ENCODE results near the gene RNF220.
"Not testable (repeated sequence)": the region's sequence is repeated elsewhere in the genome, so short reads cannot be mapped to it uniquely, and the experiment has no call there.

The RNF220 gene

GRCh38 chr1:44549510-44549909, 144.5 kb downstream of the RNF220 start:
- DNase-seq (ENCODE audit: low read depth), result no peak

DNA sequence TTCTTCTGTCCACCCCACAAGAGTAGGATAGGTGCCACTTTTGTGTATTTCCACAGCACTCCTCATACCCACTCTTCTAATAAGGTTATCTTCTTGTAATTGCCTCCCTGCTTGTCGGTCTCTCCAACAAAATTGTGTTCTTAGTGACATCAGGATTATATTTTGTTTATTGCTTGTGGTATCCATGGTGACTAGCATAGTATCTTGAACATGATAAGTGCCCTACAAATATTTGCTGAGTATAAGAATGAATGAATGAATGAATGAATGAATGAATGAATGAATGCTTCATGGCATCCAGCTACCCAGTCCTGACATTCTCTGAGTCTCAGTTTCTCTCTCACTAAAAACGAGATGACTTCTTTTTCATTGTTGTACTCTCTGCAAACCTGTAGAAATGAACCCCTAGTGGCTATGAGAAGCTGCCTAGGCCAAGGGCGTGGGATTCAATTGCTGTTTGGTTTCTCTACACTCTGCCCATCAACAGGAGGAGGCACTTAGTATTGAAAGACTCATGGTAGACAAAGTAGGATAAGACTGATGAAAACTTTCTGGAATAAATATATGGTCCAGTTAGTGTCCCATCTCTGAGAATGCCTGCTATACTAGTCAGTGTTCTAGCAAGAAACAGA, 148.2 kb downstream of the RNF220 start:
- DNase-seq (ENCODE audit: low read depth), result no peak

- no peak for DNase-seq (ENCODE audit: low read depth)
Observed at GRCh38 chr1:44553771-44554170, 148.7 kb downstream of the RNF220 start.

- no peak for DNase-seq (ENCODE audit: low read depth)
Observed at GRCh38 chr1:44554706-44555105, 149.7 kb downstream of the RNF220 start.

DNA sequence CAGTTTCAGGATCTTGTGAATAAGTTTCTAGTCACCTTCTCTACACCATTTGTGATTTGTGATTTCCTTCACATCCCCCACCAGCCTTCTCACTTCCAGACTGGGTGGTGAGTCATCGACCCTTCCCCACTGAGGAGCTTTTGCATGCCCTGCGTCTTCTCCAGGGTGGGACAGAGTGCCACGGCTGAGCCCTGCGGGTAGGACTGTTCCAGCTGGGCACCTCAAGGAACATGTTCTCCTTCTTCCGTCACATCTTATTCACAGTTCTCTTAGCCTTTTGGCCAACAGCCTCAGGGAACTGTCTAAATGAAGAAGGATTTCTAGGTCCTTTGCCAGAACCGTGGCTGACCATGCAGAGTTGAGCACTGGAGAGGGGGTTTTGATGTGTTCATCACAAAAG, 152.7 kb downstream of the RNF220 start:
- no peak for DNase-seq (ENCODE audit: low read depth)

DNA sequence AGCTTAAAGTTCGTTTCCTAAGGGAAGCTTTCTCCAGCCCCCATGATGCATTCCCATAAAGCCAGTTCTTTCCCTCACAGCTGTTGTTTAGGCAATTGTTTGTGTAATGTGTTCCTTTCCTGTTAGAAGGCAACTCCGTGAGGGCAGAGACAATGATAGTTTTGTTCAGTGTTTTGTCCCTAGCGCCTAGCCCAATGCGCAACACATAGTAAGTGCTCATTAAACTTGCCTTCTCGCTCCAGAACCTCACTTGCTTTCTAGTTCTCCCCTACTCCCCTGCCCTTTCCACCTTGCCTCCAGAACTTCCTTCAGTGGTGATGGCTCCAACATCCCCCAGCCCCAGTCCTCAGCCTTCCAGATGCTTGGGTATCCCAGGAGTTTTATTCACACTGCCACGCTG, 153.8 kb downstream of the RNF220 start:
- DNase-seq (ENCODE audit: low read depth), result no peak

DNA sequence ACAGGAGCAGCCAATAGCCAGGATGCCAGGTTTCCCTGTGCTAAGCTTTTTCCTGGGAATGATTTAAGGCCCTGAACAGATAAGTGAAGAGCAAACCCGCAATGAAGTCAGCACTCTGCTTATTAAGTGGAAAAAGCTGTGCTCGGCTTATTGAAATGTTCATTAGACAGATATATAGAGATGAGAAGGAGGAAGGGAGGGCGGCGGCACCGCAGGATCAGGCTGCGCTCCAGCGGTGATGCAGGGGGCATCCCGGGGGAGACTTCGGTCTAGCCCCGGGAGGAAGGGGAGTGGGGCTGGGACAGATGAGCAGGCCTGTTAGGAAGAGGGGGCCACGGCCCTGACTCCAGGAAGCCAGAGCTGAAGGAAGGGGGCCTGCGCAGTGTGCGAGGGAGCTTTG, 154.3 kb downstream of the RNF220 start:
- DNase-seq (ENCODE audit: low read depth), result no peak

GRCh38 chr1:44559913-44560312, 154.9 kb downstream of the RNF220 start:
- no peak for DNase-seq (ENCODE audit: low read depth)

- not testable (repeated sequence) for DNase-seq (ENCODE audit: low read depth)
Observed at GRCh38 chr1:44560696-44561095, 155.6 kb downstream of the RNF220 start.

GRCh38 chr1:44565259-44565750, 160.2 kb downstream of the RNF220 start:
- DNase-seq (ENCODE audit: low read depth), result no peak

- DNase-seq (ENCODE audit: low read depth), result no peak
Observed at GRCh38 chr1:44565833-44566232, 160.8 kb downstream of the RNF220 start.

- no peak for DNase-seq (ENCODE audit: low read depth)
Observed at GRCh38 chr1:44566281-44567046, 161.4 kb downstream of the RNF220 start.

DNA sequence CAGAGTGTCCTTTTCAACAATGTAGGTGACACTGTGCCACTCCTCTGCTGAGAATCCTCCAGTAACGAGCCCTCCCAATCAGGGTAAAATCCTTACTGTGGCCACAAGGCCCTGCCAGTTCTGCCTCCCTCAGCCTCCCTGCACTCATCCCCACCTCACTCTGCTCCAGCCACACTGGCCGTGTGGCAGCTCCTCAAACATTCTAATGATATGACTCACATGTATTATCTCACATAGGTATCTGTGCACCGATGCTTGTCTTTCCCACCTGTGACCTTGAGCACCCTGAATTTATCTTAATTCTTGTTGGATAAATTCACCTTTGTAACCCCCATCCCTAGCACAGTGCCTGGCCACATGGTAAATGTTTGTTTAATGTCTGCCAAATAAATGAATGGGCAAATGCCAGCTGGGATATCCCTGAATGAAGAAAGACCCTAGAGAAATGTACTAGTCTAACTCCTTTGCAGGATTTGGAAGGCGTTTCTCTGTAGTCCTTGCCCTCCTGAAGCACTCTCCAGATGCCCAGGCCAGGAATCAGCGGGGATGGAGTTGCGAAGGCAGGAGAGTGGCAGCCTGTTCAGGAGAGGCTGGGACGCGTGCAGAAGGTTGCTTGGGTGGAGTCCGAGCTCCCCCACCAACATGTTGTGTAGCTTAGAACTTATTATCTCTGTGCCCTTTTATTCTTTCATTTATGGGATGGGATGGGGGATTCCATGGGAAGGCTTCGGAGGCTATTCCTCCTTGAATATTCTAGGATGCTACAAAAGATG, 163.3 kb downstream of the RNF220 start:
- DNase-seq (ENCODE audit: low read depth), result no peak

DNA sequence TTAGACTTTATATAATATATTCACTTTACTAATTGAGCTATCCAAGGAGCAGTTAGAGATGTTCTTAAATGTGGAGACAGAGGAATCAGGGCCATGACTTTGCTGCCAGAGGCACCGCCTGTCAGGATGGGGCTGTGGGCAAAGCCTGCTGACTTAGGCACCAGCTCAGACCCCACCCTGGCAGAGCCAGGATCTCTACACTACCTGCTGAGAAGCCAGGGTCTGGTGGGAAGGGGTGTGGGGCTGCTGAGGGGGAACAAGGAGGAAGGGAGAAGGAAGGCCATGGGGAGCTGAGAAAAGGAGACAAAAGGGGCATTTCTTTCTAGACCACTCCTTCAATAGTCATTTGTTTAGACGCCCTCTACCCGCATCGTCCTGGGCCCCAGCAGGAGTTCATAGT, 164.4 kb downstream of the RNF220 start:
- no peak for DNase-seq (ENCODE audit: low read depth)

DNA sequence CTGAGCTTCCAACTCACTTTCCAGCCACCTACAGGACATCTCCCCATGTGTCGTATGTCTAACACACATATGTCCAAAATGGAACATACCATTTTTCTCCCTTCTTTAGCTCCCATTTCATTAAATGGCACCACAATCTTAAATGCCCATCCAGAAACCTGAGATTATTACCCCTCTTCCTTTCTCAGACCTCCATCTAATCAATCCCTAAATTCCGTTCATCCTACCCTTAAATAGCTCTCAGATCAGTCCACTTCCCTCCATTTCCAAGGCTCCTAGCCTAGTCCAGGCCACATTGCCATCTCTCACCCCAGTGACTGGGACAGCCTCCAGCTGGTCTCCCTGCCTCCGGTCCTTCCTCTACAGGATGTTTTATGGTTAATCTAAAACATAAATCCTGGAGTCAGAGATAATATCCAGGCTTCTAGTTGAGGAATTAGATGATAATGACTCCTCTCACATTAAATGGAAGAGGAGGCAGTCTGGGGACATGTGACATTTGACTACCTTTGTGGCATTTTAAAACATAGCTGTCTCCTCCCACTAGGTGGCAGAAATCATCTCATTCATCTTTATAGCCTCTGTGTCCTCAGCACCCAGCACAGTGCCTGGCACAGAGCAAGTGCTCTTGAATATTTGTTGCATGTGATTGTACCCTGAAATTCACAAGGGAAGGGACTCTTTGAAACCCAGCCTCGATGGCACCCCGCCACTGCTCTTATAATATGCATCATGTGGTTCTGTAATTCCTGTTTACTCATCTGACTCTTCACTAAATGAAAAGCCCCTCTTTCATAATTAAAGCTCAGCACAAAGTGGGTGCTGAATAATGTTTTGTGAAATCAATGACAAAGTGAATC, 166.9 kb downstream of the RNF220 start:
- no peak for DNase-seq (ENCODE audit: low read depth)

- no peak for DNase-seq (ENCODE audit: low read depth)
Observed at GRCh38 chr1:44572572-44572879, 167.5 kb downstream of the RNF220 start.

GRCh38 chr1:44575396-44575795, 170.3 kb downstream of the RNF220 start:
- DNase-seq (ENCODE audit: low read depth), result no peak

- DNase-seq (ENCODE audit: low read depth), result no peak
Observed at GRCh38 chr1:44576456-44577150, 171.5 kb downstream of the RNF220 start.

DNA sequence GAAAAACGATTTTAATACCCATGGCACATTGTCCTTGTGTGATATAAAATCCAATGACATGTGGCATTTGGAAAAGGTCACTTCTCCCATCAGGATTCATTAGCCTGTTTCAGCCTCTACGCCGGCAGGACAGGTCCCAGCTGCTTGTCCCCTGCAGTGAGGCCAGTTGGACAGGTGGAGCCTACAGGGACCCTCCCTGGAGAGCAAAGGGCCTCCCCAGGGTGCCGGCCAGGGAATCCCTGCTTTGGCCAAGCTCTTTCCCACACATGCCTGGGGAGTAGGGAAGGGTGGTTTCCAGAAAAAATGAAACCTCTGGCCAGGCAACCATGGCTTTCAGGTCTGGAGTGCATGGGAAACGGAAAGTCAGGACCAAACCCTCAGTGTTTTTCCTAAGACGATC, 176.2 kb downstream of the RNF220 start:
- no peak for DNase-seq (ENCODE audit: low read depth)

DNA sequence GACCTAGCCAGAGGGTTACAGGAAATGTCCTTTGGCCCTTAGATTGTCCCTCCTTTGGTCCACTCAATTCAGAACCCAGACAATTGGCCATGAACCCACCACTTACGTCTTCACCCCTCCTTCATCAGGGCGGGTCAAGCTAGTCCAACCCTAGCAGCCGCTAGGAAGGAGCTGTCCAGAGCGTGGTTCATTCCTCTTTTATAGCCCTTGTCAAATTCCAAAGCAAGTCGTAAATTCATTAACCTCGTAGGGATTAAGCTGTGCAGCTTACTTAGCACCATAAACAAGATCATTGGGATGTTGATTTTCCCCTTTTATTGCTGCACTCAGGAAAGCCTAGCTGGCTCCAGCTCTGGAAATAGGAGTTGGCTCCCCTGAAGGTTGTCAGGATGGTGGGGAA, 179.1 kb downstream of the RNF220 start:
- DNase-seq (ENCODE audit: low read depth), result no peak

- DNase-seq (ENCODE audit: low read depth), result no peak
Observed at GRCh38 chr1:44585315-44585920, 180.4 kb downstream of the RNF220 start.

All from activated gamma-delta T cell treated with anti-CD3 and anti-CD28 coated beads, Interleukin-2, amount 50 U/mL, for 16 hours (primary cell).